H1 (cell line): ENCODE results near the gene HEBP1.

ENCODE experiments used
- CEBPB ChIP-seq: IDR thresholded peaks from 2 replicates; pipeline ENCODE4 v1.6.1; 2012; ENCODE audit warnings: low read depth, low read length
- CTCF ChIP-seq, 3 experiments: IDR thresholded peaks; 1 replicate in 2 of 3; 2 replicates in 1 of 3; pipeline versions ENCODE4 v1.5.1 to v1.6.1; 2011; ENCODE audit warnings: low read length in 3 of 3, mild to moderate bottlenecking in 3 of 3, inconsistent platforms in 2 of 3, low read depth in 1 of 3, moderate library complexity in 1 of 3; ENCODE audit not compliant: insufficient read depth in 1 of 3; ENCODE audit errors: control extremely low read depth in 1 of 3
- FOSL1 ChIP-seq: IDR thresholded peaks from 2 replicates; pipeline ENCODE4 v1.6.1; 2011; ENCODE audit warnings: mild to moderate bottlenecking, low read depth, low read length, moderate library complexity; ENCODE audit not compliant: insufficient read depth
- MAX ChIP-seq: IDR thresholded peaks from 2 replicates; pipeline ENCODE4 v1.6.1; 2012; ENCODE audit warnings: inconsistent platforms
- POLR2A ChIP-seq, 2 experiments: IDR thresholded peaks; 1 replicate in 1 of 2; 2 replicates in 1 of 2; pipeline ENCODE4 v1.6.1; 2011; ENCODE audit warnings: low read depth in 2 of 2, low read length in 2 of 2, mild to moderate bottlenecking in 2 of 2; ENCODE audit errors: control extremely low read depth in 1 of 2
- POLR2AphosphoS5 ChIP-seq: IDR thresholded peaks from 2 replicates; pipeline ENCODE4 v1.6.1; 2011; ENCODE audit warnings: low read depth, low read length
- RAD21 ChIP-seq, 2 experiments: IDR thresholded peaks in 1 of 2; conservative IDR thresholded peaks in 1 of 2; 2 replicates each; pipeline ENCODE4 v1.6.1; 2011; ENCODE audit warnings: low read depth in 2 of 2, low read length in 2 of 2, improper control_type of control experiment in 1 of 2, inconsistent platforms in 1 of 2, mild to moderate bottlenecking in 1 of 2, moderate library complexity in 1 of 2
- ZNF274 ChIP-seq: IDR thresholded peaks from 2 replicates; pipeline ENCODE4 v1.7.0; 2012; ENCODE audit warnings: low read length, borderline replicate concordance; ENCODE audit errors: extremely low read depth
- TF ChIP-seq, protein P1 (sequence below): IDR thresholded peaks from 2 replicates; pipeline ENCODE4 v1.6.1; 2011; ENCODE audit warnings: low read length, improper control_type of control experiment

GRCh38 chr12:12997734-12998133, 2.3 kb downstream of the HEBP1 start:
- TF ChIP-seq RAD21 (IDR thresholded peaks at IDR 0.05 in 1 of 2, conservative IDR thresholded peaks at IDR 0.05 in 1 of 2; ENCODE audit: low read depth in 2 of 2, low read length in 2 of 2) (no peak), CEBPB (no peak), POLR2A (IDR thresholded peaks at IDR 0.05; ENCODE audit: control extremely low read depth in 1 of 2, low read depth in 2 of 2, low read length in 2 of 2) (no peak), ZNF274 (no peak), CTCF (IDR thresholded peaks at IDR 0.05; ENCODE audit: control extremely low read depth in 1 of 3, insufficient read depth in 1 of 3, low read depth in 1 of 3, low read length in 3 of 3) (no peak), MAX (no peak), POLR2AphosphoS5 (no peak), FOSL1 (no peak)
- TF ChIP-seq, protein P1, sequence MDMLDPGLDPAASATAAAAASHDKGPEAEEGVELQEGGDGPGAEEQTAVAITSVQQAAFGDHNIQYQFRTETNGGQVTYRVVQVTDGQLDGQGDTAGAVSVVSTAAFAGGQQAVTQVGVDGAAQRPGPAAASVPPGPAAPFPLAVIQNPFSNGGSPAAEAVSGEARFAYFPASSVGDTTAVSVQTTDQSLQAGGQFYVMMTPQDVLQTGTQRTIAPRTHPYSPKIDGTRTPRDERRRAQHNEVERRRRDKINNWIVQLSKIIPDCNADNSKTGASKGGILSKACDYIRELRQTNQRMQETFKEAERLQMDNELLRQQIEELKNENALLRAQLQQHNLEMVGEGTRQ, result no peak
